Spinal cord (tissue), 10 donors: Measurements from ENCODE around the gene C1R. TPM values are rescaled to one million over a fixed set of nuclear protein-coding genes. Genes with fewer than 3 reads are reported as not detected.

Experiments
- DNase-seq, 6 donors: peaks; one replicate each; pipeline versions ENCODE4 v3.0.0 to v3.0.0-alpha.2; 2013 to 2015; ENCODE audit warnings: low spot score in 6 of 6, low read depth in 4 of 6
- H3K27ac ChIP-seq: one replicate; pipeline ENCODE4 v1.5.1; 2013; ENCODE audit warnings: low read depth, low read length, control low read depth
- H3K27me3 ChIP-seq: one replicate; pipeline ENCODE4 v1.6.1; 2013; ENCODE audit warnings: low read length; ENCODE audit not compliant: control insufficient read depth, insufficient read depth
- H3K36me3 ChIP-seq: one replicate; pipeline ENCODE4 v1.6.1; 2013; ENCODE audit warnings: low read length; ENCODE audit not compliant: control insufficient read depth, insufficient read depth
- H3K4me1 ChIP-seq: one replicate; pipeline ENCODE4 v1.6.1; 2013; ENCODE audit warnings: low read length; ENCODE audit not compliant: control insufficient read depth, insufficient read depth
- H3K4me3 ChIP-seq: one replicate; pipeline ENCODE4 v1.5.1; 2013; ENCODE audit warnings: low read depth, low read length, control low read depth
- H3K9me3 ChIP-seq: one replicate; pipeline ENCODE4 v1.6.1; 2013; ENCODE audit warnings: low read length; ENCODE audit not compliant: control insufficient read depth, insufficient read depth
- WGBS: methylation state at CpG from one replicate; pipeline ENCODE4 v1.1.5; 2013; ENCODE audit warnings: missing lambda C conversion rate; ENCODE audit not compliant: insufficient coverage; 5-methylcytosine and 5-hydroxymethylcytosine counted together
- polyA plus RNA-seq, 2 donors: library from polyadenylated mRNA; unstranded; fragments of 120-200 nt; gene quantifications; one replicate each; pipeline ENCODE4 v1.2.1, GENCODE V29; 2013; ENCODE audit not compliant: insufficient read length in 2 of 2
- total RNA-seq, 2 donors: library from RNA; depleted of rRNA in 1 of 2; stranded (reverse); fragments of 120-200 nt in 1 of 2; fragments of >200 nt in 1 of 2; gene quantifications; one replicate each; pipeline versions ENCODE4 v1.2.3 to v1.2.4, GENCODE V29; 2013 to 2014
- donor health status: healthy.

C1R gene
- total and polyA plus RNA-seq, 4 donors = 18.7 to 83.1 (median 36.8) TPM

DNA sequence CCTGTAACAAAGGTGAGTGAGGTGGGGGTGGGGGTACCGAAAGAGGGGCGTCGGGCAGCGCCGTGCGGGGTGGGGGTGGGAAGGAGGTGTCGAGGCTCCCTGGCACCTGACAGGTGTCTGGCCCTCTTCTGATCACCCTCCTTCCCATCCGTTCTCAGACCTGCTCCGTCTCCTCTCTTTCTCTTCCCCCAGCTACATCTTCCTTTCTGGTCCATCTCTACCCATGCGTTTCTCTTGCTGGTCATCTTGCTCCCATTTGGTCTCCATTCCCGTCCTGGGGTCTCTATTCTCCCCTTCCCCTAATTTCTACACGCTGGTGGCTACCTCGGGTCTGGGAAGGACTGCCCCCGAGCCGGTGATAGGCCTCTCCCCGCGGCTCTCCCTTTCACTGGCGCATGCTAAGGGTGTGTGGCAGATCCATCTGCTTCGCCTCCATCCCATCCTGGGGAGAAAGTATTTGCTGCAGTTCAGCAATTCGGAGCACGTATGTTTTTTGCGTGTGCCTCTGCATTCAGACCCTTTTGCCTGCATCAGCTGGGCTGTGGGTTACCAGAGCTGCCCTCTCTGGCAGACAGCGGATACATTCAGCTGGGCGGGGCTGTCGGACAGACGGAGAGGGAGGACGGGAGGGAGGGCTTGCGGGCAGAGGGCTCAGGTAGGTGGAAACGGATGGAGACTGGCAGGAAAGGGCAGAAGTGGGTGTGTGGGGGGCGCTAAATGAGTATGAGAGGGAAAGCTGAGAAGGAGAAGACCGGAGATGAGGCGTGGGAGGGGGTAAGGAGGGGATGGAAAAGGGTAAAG, 38.7 kb upstream of the C1R start:
- no peaks in the 10 kb centered on the region for H3K27me3 ChIP-seq
- DNase-seq = peak in 2 of 6 donors; percentile 74 to 90
- H3K4me3 ChIP-seq = peak overlapping the region; percentile 81
- peaks cover 32% of the 10 kb centered on the region for H3K36me3 ChIP-seq
- H3K4me1 ChIP-seq = peaks cover 38% of the 10 kb centered on the region
- H3K9me3 ChIP-seq = no peaks in the 10 kb centered on the region
- 1% methylated on average over 25 of the region's 32 CpGs for WGBS
- H3K27ac ChIP-seq = peak overlapping the region; percentile 67

DNA sequence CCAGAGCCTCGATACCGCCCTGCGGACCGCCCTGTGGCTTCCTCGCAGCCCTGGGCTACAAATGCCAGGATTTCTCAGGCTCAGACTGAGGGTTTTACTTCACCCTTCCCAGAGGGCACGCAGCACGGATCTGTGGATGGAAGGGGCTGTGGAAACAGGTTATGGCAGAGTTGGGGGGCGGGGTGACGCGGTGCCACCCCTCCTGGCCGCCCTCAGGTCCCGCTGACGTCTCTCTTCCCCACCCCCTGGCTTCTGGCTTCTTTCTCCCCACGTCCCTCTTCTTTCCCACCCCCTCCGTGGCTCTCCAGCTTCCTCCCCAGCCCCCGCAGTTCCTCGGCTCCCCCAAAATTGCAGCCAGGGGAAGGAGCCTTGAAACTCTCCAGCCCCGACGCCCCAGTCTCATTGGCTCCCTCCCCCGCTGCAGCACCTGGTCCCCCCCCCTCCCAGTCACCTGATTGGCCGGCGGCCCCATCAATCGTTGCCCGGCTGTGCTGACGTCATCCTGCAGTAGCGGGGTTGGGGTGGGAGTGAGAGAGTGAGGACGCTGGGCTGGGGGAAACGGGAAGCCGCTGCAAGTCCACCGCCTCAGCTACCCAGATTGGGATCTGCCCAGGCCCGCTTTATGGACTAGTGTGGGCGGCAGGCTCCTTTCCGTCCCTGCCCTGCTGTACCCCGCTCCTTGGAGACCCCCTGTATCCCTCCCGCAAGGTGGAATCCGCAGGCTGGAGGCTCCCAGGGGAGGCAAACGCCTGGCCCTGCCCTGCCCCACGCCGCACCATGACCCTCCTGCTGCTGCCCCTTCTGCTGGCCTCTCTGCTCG, 37.8 kb upstream of the C1R start, which contains the start of gene CLSTN3:
CLSTN3 (plus strand) TSS at position 500 of the 820 bp plus-strand sequence; CDS start at position 778, 278 bp downstream.
- 0% methylated on average over 23 of the region's 40 CpGs for WGBS
- DNase-seq = peak; percentile 69 to 97 (median 86)
- peaks cover 38% of the 10 kb centered on the region for H3K4me1 ChIP-seq
- H3K27me3 ChIP-seq = no peaks in the 10 kb centered on the region
- H3K4me3 ChIP-seq = peak within 1 kb of the TSS; percentile 81
- H3K9me3 ChIP-seq = no peaks in the 10 kb centered on the region
- H3K27ac ChIP-seq = peak within 1 kb of the TSS; percentile 67
- H3K36me3 ChIP-seq = peaks cover 24% of the 10 kb centered on the region

DNA sequence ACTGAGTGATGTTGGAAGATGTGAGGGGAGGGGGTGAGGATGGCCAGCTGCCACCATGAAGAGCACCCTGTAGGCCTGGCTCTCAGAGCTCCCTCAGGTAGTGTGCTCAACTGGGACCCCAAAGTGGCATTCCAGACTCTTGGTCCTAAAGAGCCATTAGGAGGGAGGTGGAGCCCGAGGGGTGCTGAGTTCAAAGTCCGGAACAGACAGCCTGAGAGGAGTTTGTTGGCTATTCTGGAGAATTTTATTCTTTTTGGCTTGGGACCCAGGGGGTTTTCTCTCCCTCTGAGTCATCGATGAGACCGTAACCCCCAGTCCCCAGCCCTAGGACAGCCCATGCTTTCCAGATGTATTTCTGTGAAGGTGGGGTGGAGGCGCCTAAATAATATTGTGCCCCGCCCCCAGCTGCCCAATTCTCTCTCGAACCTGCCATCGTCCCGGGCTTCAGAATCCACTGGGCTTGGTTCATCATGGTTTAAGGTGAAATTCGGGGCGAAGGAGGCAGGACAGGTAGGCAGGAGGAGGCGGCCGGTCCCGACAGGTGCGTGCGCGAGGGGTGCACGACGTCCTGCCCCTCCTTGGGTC, 37.1 kb upstream of the C1R start:
- Histone ChIP-seq H3K27ac (peak overlapping the region; percentile 4), H3K4me1 (peaks cover 38% of the 10 kb centered on the region), H3K36me3 (peaks cover 18% of the 10 kb centered on the region), H3K27me3 (no peaks in the 10 kb centered on the region), H3K4me3 (peak overlapping the region; percentile 81), H3K9me3 (no peaks in the 10 kb centered on the region)
- 13% methylated on average over 14 of the region's 19 CpGs for WGBS
- peak in 1 of 6 donors; percentile 18 for DNase-seq

DNA sequence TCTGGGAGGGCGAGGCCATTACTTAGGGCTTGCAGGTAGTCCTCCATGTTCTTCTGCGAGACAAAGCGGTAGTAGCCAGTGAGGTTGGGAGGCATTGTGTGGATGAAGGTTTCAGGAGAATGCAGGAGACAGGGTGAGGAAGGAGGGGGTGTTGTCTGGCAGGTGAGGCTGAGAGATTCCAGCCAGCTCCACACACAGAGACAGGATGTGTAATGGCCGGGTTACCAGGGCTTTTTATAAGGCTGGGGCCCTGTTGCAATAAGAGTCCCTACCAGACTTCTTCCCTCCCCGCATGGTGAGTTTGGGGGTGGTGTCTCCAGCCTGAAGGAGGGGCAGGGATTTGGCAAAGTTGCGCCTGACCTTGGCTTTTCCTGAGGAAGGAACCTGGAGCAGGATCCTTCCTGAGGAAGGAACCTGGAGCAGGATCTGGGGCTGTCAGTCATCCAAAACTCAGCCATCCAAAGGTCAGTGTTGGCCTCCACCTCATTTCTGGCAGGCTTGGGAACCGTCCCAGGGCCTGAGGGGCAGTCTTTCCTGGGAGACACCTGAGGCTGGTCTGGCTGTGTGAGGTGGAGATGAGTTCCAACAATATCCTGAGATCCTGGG, 36.5 kb upstream of the C1R start, which contains the start of gene RBP5:
RBP5 (minus strand) TSS at position 209 of the 606 bp plus-strand sequence; CDS start at position 95, 114 bp downstream.
- Histone ChIP-seq H3K36me3 (peaks cover 12% of the 10 kb centered on the region), H3K27ac (peak within 1 kb of the TSS; percentile 4), H3K9me3 (no peaks in the 10 kb centered on the region), H3K27me3 (no peaks in the 10 kb centered on the region), H3K4me3 (peak within 1 kb of the TSS; percentile 81), H3K4me1 (peaks cover 38% of the 10 kb centered on the region)
- no peak for DNase-seq
- 84% methylated on average over 4 of the region's 7 CpGs for whole genome bisulfite sequencing

DNA sequence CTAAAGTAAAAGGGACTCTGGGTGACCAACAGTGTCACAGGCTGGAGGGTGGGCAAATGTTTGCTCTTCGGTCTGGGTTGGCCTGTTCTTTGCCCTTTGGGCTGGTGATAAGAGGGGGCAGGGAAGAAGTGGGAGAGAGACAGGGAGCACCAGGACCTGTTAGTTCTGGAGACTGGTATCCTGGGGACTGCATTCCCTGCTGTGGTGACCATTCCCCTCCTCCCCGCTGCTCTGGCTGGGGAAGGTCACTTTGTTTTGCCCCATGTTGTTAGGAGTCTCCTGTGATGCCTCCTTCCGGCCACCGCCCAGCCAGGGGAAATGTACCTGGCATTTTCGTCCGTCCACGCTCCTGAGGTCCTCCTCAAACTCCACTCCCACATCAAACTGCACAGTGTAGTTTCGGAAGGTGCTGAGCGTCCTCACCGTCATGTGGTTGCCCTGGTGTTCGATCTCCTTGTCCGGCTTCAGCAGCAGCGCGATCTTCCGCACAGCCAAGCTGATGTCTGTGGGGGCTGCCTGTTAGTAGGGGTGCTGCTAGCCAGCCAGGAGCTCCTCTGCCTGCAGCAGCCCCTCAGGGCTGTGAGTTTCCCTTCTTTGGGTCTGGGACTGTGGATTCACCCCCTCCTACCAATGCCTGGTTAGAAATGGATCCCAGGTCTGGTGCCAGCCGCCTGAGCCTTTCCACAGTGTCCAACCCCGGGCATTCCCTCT, 35.8 kb upstream of the C1R start:
- Histone ChIP-seq H3K4me1 (peaks cover 38% of the 10 kb centered on the region), H3K4me3 (no peak overlapping the region), H3K27me3 (no peaks in the 10 kb centered on the region), H3K36me3 (peaks cover 5% of the 10 kb centered on the region), H3K9me3 (no peaks in the 10 kb centered on the region), H3K27ac (no peak overlapping the region)
- DNase-seq = no peak
- WGBS = 85% methylated on average over 12 of the region's 17 CpGs

DNA sequence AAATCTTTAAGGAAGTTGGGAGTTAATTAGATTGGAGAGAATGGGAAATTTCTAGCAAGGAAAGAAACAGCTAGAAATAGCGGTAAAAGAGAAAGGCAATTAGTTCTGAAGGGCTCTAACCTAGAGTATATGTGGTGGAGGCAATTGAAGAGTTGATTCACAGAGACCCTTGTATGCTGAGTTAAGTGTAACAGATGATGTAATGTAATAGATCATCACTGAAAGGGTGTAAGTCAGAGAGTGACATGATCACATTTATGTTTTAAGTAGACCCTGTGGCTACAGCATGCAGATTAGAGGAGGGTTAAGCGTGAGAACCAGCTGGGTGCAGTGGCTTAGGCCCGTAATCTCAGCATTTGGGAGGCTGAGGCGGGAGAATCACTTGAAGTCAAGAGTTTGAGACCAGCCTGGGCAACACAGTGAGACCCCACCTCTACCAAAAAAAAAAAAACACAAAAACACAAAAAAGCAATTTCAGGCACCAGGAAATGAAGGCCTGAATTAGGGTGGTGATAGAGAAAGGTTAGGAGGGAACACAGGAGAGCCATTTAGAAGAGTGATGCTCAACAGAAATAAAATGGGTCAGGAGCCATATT, 33.5 kb upstream of the C1R start:
- H3K9me3 ChIP-seq = no peaks in the 10 kb centered on the region
- 100% methylated on average over 1 of the region's 4 CpGs for WGBS
- H3K27ac ChIP-seq = no peak overlapping the region
- H3K4me1 ChIP-seq = peaks cover 18% of the 10 kb centered on the region
- no peak for DNase-seq
- H3K36me3 ChIP-seq = no peaks in the 10 kb centered on the region
- H3K4me3 ChIP-seq = no peak overlapping the region
- H3K27me3 ChIP-seq = no peaks in the 10 kb centered on the region

DNA sequence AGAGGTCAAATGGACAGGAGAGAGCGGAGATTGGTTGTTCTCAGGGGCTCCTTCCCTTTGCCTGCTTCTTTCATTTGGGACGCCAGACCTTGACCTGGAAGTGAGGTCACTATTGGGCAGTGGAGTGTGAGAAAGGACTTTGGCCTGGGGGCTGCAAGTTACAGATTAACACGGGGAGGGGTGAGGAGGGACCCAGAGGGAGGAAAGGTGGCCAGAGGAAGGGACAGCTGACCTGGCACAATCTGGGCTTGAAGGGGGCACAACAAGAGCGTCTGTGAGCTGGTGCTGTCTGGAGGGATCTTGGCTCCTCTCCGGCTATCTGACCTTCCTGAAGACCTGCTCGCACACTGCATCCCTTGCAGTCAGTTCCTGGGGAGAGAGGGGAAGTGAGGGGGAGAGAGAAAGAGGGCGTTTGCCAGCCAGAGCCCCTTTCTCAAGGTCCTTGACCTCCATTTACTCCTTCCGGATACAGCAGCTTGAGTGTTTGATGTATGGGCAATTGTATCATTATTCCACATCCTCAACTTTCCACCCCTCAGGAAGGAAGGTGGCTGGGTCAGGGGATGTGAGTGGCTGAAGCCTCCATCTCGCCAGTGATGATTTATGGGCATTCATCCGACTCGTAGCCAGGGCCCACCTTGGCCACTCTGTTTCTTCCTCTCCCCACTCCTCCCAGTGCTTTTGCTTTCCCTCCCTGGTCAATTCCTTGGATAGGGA, 31.7 kb upstream of the C1R start:
- 60% methylated on average over 5 of the region's 11 CpGs for WGBS
- no peaks in the 10 kb centered on the region for H3K36me3 ChIP-seq
- H3K27me3 ChIP-seq = no peaks in the 10 kb centered on the region
- H3K27ac ChIP-seq = no peak overlapping the region
- no peak overlapping the region for H3K4me3 ChIP-seq
- no peaks in the 10 kb centered on the region for H3K9me3 ChIP-seq
- peaks cover 3% of the 10 kb centered on the region for H3K4me1 ChIP-seq
- DNase-seq = no peak
